ENCODE results near the gene MYO18A.

MYO18A gene

GRCh38 chr17:29158096-29158487, 22.1 kb downstream of the MYO18A start:
- H3F3A ChIP-seq (ENCODE audit: insufficient read depth, low read length), result no peaks in the 10 kb centered on the region
- H3K36me3 ChIP-seq (replicated peaks; ENCODE audit: insufficient read depth, low read length), result no peaks in the 10 kb centered on the region
- no peak overlapping the region for H3K27ac ChIP-seq (ENCODE audit: low read length)
- no peaks in the 10 kb centered on the region for H3K9me3 ChIP-seq (replicated peaks; ENCODE audit: insufficient read depth, low read length)
- peaks cover 17% of the 10 kb centered on the region for H3K4me1 ChIP-seq (ENCODE audit: low read length)
- no peak overlapping the region for H3K4me2 ChIP-seq (ENCODE audit: low read depth, low read length)
- no peaks in the 10 kb centered on the region for H4K20me1 ChIP-seq (ENCODE audit: insufficient read depth, low read length)
- H3K27me3 ChIP-seq (replicated peaks; ENCODE audit: insufficient read depth, low read length), result no peaks in the 10 kb centered on the region
- H2AFZ ChIP-seq (ENCODE audit: low read length), result no peak overlapping the region
- peaks cover 43% of the 10 kb centered on the region for H3K79me2 ChIP-seq (ENCODE audit: low read length)
- no peaks in the 10 kb centered on the region for H3K9me2 ChIP-seq (replicated peaks; ENCODE audit: insufficient read depth, low read length)
- no peak for TF ChIP-seq EZH2phosphoT487 (IDR thresholded peaks at IDR 0.05; ENCODE audit: low read length)
- TF ChIP-seq CTCF (IDR thresholded peaks at IDR 0.05; ENCODE audit: low read length), result no peak
- TF ChIP-seq EZH2 (optimal IDR thresholded peaks at IDR 0.05; ENCODE audit: low read depth, low read length), result no peak
- no peak overlapping the region for H3K4me3 ChIP-seq (ENCODE audit: low read length)
- H3K9ac ChIP-seq (ENCODE audit: low read length), result no peak overlapping the region
- DNase-seq, result no peak

- H3K79me2 ChIP-seq (ENCODE audit: low read length), result peaks cover 40% of the 10 kb centered on the region
- no peak overlapping the region for H3K27ac ChIP-seq (ENCODE audit: low read length)
- peaks cover 17% of the 10 kb centered on the region for H3K4me1 ChIP-seq (ENCODE audit: low read length)
- H3K27me3 ChIP-seq (replicated peaks; ENCODE audit: insufficient read depth, low read length), result no peaks in the 10 kb centered on the region
- no peaks in the 10 kb centered on the region for H3K36me3 ChIP-seq (replicated peaks; ENCODE audit: insufficient read depth, low read length)
- no peak overlapping the region for H3K4me3 ChIP-seq (ENCODE audit: low read length)
- H3F3A ChIP-seq (ENCODE audit: insufficient read depth, low read length), result no peaks in the 10 kb centered on the region
- TF ChIP-seq EZH2 (optimal IDR thresholded peaks at IDR 0.05; ENCODE audit: low read depth, low read length), result no peak
- no peak for TF ChIP-seq EZH2phosphoT487 (IDR thresholded peaks at IDR 0.05; ENCODE audit: low read length)
- no peak for TF ChIP-seq CTCF (IDR thresholded peaks at IDR 0.05; ENCODE audit: low read length)
- H3K9me3 ChIP-seq (replicated peaks; ENCODE audit: insufficient read depth, low read length), result no peaks in the 10 kb centered on the region
- H3K4me2 ChIP-seq (ENCODE audit: low read depth, low read length), result no peak overlapping the region
- DNase-seq, result no peak
- H3K9me2 ChIP-seq (replicated peaks; ENCODE audit: insufficient read depth, low read length), result no peaks in the 10 kb centered on the region
- no peak overlapping the region for H2AFZ ChIP-seq (ENCODE audit: low read length)
- no peak overlapping the region for H3K9ac ChIP-seq (ENCODE audit: low read length)
- no peaks in the 10 kb centered on the region for H4K20me1 ChIP-seq (ENCODE audit: insufficient read depth, low read length)
Measured at GRCh38 chr17:29157310-29157709, 22.9 kb downstream of the MYO18A start.

DNA sequence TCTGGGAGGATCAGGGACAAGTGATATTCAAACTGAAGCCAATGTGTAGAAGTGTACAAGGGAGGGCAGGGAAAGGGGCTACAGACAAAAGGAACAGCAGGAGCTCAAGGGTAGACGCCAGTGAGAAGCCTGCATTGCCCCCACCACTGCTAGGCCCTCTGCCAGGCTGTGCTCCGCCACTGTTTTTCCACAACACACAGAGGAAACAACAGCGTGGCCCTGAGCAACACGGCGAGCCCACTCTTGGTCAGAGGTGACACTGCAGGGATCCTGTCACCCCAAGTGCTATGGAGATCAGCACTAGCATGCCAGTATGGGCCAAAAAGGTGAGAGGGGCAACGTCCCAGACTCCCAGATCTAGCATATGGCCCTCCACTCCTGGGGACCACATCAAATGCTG, 23.4 kb downstream of the MYO18A start:
- H3K36me3 ChIP-seq (replicated peaks; ENCODE audit: insufficient read depth, low read length), result no peaks in the 10 kb centered on the region
- peaks cover 40% of the 10 kb centered on the region for H3K79me2 ChIP-seq (ENCODE audit: low read length)
- no peak overlapping the region for H3K27ac ChIP-seq (ENCODE audit: low read length)
- no peak overlapping the region for H3K9ac ChIP-seq (ENCODE audit: low read length)
- no peak for DNase-seq
- no peaks in the 10 kb centered on the region for H3K9me3 ChIP-seq (replicated peaks; ENCODE audit: insufficient read depth, low read length)
- TF ChIP-seq EZH2phosphoT487 (IDR thresholded peaks at IDR 0.05; ENCODE audit: low read length), result no peak
- TF ChIP-seq EZH2 (optimal IDR thresholded peaks at IDR 0.05; ENCODE audit: low read depth, low read length), result no peak
- no peak for TF ChIP-seq CTCF (IDR thresholded peaks at IDR 0.05; ENCODE audit: low read length)
- no peaks in the 10 kb centered on the region for H3K27me3 ChIP-seq (replicated peaks; ENCODE audit: insufficient read depth, low read length)
- H3K4me3 ChIP-seq (ENCODE audit: low read length), result no peak overlapping the region
- H3K4me2 ChIP-seq (ENCODE audit: low read depth, low read length), result no peak overlapping the region
- H3K4me1 ChIP-seq (ENCODE audit: low read length), result peaks cover 17% of the 10 kb centered on the region
- no peaks in the 10 kb centered on the region for H3K9me2 ChIP-seq (replicated peaks; ENCODE audit: insufficient read depth, low read length)
- H2AFZ ChIP-seq (ENCODE audit: low read length), result no peak overlapping the region
- H4K20me1 ChIP-seq (ENCODE audit: insufficient read depth, low read length), result no peaks in the 10 kb centered on the region
- H3F3A ChIP-seq (ENCODE audit: insufficient read depth, low read length), result no peaks in the 10 kb centered on the region
